ENCODE measurements around the gene OOSP2. TPM values are rescaled to one million over a fixed set of nuclear protein-coding genes. Genes with fewer than 3 reads are reported as not detected.

Gene OOSP2, protein sequence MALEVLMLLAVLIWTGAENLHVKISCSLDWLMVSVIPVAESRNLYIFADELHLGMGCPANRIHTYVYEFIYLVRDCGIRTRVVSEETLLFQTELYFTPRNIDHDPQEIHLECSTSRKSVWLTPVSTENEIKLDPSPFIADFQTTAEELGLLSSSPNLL
- total RNA-seq = not detected in 2 replicates

DNA sequence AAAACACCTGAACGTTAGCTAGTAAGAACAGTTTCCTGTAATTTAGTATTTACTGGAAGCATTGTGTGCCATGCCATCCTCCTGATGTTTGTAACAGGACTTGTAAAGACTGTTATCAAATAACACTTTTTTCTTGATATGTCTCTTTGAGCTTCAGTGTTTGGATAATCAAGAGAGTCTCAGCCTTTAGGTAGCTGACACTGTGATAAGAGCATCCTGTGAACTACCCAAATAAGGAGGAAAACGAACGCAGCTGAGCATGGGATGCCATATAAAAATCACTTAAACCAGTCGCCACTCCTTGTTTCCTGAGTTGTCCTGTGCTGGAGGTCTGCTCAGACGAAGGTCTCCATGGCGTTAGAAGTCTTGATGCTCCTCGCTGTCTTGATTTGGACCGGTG, at the start of gene OOSP2:
OOSP2 (plus strand) TSS at position 301 of the 400 bp plus-strand sequence; CDS start at position 352, 51 bp downstream.

DNA sequence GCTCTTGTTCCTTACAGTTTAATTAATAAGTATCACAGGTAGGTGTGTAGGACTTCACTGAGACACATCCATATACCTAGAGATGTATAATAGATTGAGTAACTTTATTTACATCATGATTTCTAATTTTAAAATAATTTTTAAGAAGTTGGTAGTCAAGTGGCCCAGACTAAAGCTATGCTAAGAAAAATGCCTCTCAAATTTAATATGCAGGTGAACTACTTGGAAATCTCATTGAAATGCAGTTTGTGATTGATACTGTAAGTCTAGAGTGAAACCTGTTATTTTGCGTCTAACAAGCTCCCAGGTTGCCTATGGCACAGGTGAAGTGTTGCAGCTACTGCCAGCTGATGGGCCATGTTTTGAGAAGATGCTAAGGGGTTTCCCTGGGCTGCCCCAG, 23.3 kb upstream of the OOSP2 start, which contains the start of gene OOSP4B:
OOSP4B (plus strand) TSS at position 301 of the 400 bp plus-strand sequence.

DNA sequence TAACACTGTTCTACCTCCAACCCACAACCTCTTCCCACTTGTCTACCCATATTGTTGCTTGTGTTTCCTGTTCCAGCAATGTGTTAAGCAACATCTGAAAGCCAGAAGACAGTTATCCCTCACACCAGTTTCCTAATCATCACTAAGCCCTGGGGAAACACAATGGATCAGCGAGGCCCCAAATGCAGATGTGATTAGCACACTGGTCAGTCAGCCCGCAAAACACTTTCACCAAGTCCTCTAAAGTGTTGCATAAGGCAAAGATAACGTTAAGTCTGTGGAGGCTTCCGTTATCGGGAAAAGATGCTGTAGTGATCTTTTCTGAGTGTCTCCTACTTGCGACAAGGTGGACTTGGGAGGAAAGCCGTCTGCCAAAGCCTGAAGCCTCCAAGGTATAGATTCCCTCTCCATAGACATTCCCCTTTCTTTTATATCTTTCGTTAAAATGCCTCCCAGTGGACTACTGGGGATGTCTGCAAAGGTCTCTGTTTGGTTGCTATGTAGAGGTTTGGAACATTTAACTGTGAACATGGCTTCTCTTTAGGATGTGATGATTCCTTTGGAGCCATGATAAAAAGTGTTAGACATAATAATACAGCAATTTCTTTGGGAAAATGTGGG, 16.2 kb downstream of the OOSP2 start, which contains the start of gene MS4A3:
MS4A3 (plus strand) TSS at position 317 of the 621 bp plus-strand sequence. CDS start 4,496 bp downstream, outside the sequence.

DNA sequence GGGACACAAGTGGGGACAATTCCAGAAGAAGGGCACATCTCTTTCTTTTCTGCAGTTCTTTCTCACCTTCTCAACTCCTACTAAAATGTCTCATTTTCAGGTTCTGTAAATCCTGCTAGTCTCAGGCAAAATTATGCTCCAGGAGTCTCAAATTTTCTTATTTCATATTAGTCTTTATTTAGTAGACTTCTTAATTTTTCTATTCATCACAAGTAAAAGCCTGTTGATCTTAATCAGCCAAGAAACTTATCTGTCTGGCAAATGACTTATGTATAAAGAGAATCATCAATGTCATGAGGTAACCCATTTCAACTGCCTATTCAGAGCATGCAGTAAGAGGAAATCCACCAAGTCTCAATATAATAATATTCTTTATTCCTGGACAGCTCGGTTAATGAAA, 48.2 kb downstream of the OOSP2 start, which contains the start of gene MS4A2:
MS4A2 (plus strand) TSS at position 301 of the 400 bp plus-strand sequence. CDS start 102 bp downstream, outside the sequence.

Other genes starting within 250 kb of the OOSP2 start
- 25.9 and 26.1 TPM in 2 replicates for gene MRPL16, start 229.6 kb upstream of the OOSP2 start, total RNA-seq
- not detected in 2 replicates for gene CBLIF, start 194.9 kb upstream of the OOSP2 start, total RNA-seq
- gene TCN1, start 173.9 kb upstream of the OOSP2 start, total RNA-seq = not detected in 2 replicates
- not detected in 2 replicates for gene OOSP3, start 161.6 kb upstream of the OOSP2 start, total RNA-seq
- gene OOSP1, start 102.0 kb upstream of the OOSP2 start, total RNA-seq = not detected in 2 replicates
- not detected in 2 replicates for gene OOSP4A, start 76.4 kb upstream of the OOSP2 start, total RNA-seq
- not detected in 2 replicates for gene OOSP4B, start 23.2 kb upstream of the OOSP2 start, total RNA-seq
- not detected in 2 replicates for gene MS4A3, start 16.3 kb downstream of the OOSP2 start, total RNA-seq
- not detected in 2 replicates for gene MS4A2, start 48.3 kb downstream of the OOSP2 start, total RNA-seq
- gene MS4A6A, start 142.7 kb downstream of the OOSP2 start, total RNA-seq = not detected in 2 replicates
- gene MS4A4E, start 202.7 kb downstream of the OOSP2 start, total RNA-seq = not detected in 2 replicates
- gene MS4A4A, start 240.3 kb downstream of the OOSP2 start, total RNA-seq = not detected in 2 replicates